GM12801 (cell line): ENCODE results near the gene RCSD1.

Source experiments
- CTCF ChIP-seq: IDR thresholded peaks from one replicate; pipeline ENCODE4 v1.5.1; 2011; ENCODE audit warnings: control low read depth; ENCODE audit not compliant: insufficient read length; ENCODE audit errors: extremely low read depth

RCSD1 gene

GRCh38 chr1:167611983-167612382 lies 18.0 kb upstream of the RCSD1 start:
- TF ChIP-seq CTCF, result no peak

- no peak for TF ChIP-seq CTCF
Measured at GRCh38 chr1:167612587-167613385, 17.2 kb upstream of the RCSD1 start.

GRCh38 chr1:167614851-167615250 lies 15.2 kb upstream of the RCSD1 start:
- TF ChIP-seq CTCF, result no peak

- no peak for TF ChIP-seq CTCF
Measured at GRCh38 chr1:167616521-167616920, 13.5 kb upstream of the RCSD1 start.

GRCh38 chr1:167617153-167618147 lies 12.6 kb upstream of the RCSD1 start:
- TF ChIP-seq CTCF, result no peak

GRCh38 chr1:167618366-167618765 lies 11.7 kb upstream of the RCSD1 start:
- TF ChIP-seq CTCF, result no peak

- no peak for TF ChIP-seq CTCF
Measured at GRCh38 chr1:167618789-167619188, 11.2 kb upstream of the RCSD1 start.
